GM18951 (cell line): ENCODE results near the gene MKNK2.

Source experiments
- POLR2A ChIP-seq: IDR thresholded peaks from 4 replicates; pipeline ENCODE4 v1.6.1; 2011; ENCODE audit warnings: mild to moderate bottlenecking; ENCODE audit not compliant: insufficient read length, insufficient read depth; ENCODE audit errors: extremely low read depth
- in situ Hi-C: fragments of 300-500 bp; cut with MboI; formaldehyde crosslinking; loops from one replicate; pipeline ENCODE4 v1.12.0; 2022; ENCODE audit warnings: low sequenced_read_pairs, mixed read lengths, inconsistent platforms; ENCODE audit not compliant: unreplicated experiment

MKNK2 gene

GRCh38 chr19:2056837-2057192, 5.8 kb upstream of the MKNK2 start:
- TF ChIP-seq POLR2A, result no peak
- in situ Hi-C loops, result no loop called here

GRCh38 chr19:2055931-2056836, 5.1 kb upstream of the MKNK2 start:
- in situ Hi-C loops, result no loop called here
- TF ChIP-seq POLR2A, result peak; percentile 33

GRCh38 chr19:2054763-2055162, 3.7 kb upstream of the MKNK2 start:
- no peak for TF ChIP-seq POLR2A
- in situ Hi-C loops, result no loop called here

DNA sequence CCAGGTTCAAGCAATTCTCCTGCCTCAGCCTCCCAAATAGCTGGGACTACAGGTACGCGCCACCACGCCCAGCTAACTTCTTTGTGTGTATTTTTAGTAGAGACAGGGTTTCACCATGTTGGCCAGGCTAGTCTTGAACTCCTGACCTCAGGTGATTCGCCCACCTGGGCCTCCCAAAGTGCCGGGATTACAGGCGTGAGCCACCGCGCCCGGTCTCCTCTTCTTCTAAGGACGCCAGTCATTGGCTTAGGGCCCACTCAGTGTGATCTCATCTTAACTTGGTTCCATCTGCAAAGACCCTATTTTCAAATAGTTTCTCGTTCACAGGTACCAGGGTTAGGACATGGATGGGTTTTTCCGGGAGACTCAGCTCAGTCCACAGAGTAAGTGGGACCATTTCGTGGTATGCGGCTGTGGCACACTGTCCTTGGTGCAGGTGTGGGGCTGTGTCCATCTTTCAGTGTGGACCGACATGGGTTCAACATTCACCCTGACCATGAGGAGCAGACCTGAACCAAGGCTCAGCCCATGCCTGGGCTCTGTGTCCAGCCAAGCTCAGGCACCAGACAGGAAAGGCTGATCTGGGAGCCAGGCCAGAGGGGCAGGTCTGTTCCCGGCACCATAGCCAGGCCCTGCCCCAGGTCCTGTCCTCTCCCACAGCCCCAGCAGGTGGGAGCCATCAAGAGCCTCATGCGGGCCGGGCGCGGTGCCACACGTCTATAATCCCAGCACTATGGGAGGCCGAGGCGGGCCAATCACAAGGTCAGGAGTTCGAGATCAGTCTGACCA, 2.8 kb upstream of the MKNK2 start:
- TF ChIP-seq POLR2A, result no peak
- in situ Hi-C loops, result no loop called here

- in situ Hi-C loops, result no loop called here
- no peak for TF ChIP-seq POLR2A
Observed at GRCh38 chr19:2051773-2052704, 995 bp upstream of the MKNK2 start.

DNA sequence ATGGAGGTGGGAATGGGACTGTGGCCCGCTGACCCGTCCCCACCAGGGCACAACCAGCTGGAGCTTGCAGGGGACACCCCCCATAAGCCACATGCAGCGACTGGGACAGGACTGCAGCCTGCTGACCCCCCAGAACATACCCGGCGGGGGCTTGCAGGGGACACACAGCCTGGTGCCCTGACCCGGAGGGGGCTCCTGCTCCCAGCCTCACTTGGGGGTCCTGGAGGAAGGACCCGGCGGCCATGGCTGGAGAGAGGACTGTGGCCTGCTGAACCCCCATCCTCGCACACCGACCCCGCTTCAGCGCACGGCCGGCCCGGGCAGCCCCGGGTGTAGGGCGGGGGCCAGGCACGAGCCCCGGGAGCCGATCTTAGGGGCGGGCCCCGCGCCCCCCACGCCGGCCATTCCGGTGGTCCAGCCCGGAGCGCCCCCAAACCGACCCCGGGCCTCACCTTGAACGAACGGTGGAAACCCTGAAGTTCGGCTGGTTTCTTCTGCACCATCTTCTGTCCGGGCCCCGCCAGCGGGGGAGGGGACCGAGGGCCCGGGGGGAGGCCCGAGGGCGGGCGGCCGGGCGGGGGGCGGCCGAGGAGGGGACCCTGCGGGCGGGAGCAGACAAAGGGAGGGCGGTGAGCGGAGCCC, 574 bp downstream of the MKNK2 start:
- in situ Hi-C loops, result no loop called here
- TF ChIP-seq POLR2A, result no peak

- in situ Hi-C loops, result no loop called here
- TF ChIP-seq POLR2A, result peak; percentile 55
Observed at GRCh38 chr19:2049741-2050348, 1.2 kb downstream of the MKNK2 start.

- in situ Hi-C loops, result no loop called here
- TF ChIP-seq POLR2A, result peak; percentile 6
Observed at GRCh38 chr19:2048959-2049740, 1.9 kb downstream of the MKNK2 start.

DNA sequence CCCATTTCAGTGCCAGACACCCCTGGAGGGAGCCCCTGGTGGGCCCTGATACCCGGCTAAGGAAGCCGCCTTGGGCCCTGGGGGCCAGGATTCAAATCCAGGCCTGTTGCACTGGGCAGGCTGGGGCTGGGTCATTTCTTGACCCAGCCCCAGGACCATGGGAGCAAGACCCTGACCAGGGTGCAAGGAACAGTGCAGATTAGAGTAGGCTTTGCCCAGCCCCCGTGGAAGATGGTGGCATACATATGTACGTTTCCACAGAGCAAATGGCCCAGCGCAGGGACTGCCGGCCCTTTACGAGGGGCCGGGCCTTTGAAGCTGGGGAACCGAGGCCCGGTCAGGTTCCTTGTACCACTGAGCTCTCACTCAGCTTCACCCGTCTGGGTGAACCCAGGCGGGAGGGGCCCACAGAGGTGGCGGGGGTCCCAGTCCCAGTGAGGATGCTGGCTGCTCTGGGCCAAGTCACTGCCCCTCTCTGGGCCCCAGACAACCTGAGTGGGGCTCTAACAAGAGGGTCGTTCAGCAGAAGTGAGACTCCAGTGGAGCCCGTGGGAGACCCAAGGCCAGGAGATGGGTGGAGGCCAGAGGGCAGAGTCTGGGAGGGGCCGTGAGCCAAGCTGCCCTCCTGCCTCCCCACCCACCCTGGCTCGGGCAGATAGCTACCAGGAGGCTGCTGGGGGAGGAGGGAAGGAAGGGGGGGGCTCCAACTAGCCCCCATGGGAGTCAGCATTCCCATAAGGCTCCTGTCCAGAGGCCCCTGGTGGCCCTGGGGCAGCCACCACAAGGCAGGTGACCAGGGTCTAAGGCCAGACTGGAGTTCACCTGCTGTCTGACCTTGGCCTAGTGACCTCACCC, 2.7 kb downstream of the MKNK2 start:
- TF ChIP-seq POLR2A, result no peak
- in situ Hi-C loops, result no loop called here

DNA sequence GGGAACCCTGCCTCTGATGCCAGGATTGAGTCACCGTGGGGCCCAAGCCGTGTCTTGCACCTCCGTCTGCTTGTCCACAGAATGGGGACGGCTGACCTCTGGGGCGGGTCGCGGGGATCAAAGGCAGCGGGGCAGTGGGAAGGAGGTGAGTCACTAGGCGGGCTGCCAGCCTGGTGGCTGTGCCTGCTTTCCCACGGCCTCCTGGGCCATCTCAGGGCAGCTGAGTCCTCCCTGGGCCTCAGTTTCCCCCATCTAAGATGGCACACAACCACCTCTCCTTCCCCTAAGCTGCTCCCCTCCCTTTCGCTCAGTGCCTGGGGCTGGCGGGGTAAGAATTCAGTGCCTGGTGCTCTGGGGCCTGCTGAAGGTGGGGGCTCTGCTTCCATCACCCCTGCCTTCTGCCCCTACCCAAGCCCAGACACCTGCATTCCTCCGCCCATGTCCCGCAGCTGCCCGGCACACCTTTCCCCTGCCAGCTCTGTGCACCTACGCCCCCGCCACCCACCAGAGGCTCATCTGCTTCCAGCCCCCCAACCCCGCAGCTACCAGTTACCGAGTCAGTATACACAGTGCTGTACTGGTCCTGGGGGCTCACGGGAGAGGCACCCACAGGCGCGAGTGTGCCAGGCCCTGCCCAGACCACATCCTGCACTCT, 3.5 kb downstream of the MKNK2 start:
- in situ Hi-C loops, result no loop called here
- no peak for TF ChIP-seq POLR2A
